HEK293 (cell line): ENCODE measurements around the gene CNNM1.

Source experiments
- BCL11A ChIP-seq: fragments of 450-650 bp; formaldehyde crosslinking; IDR thresholded peaks from 2 replicates; pipeline ENCODE4 v1.5.1; 2016; ENCODE audit warnings: low read depth, missing biosample characterization, missing genetic modification characterization
- GLI2 ChIP-seq: fragments of 450-650 bp; formaldehyde crosslinking; IDR thresholded peaks from 2 replicates; pipeline ENCODE4; 2017; ENCODE audit warnings: missing biosample characterization, missing genetic modification characterization, low read depth, borderline replicate concordance
- GLIS1 ChIP-seq: fragments of 450-650 bp; formaldehyde crosslinking; IDR thresholded peaks from 2 replicates; pipeline ENCODE4 v1.5.1; 2016; ENCODE audit warnings: missing biosample characterization, missing genetic modification characterization
- KLF1 ChIP-seq: fragments of 450-650 bp; formaldehyde crosslinking; IDR thresholded peaks from 2 replicates; pipeline ENCODE4 v1.5.1; 2016; ENCODE audit warnings: missing biosample characterization, missing genetic modification characterization
- KLF10 ChIP-seq: fragments of 450-650 bp; IDR thresholded peaks from 2 replicates; pipeline ENCODE4 v1.5.1; 2018; ENCODE audit warnings: missing biosample characterization, mild to moderate bottlenecking, missing genetic modification characterization
- KLF9 ChIP-seq: fragments of 450-650 bp; formaldehyde crosslinking; IDR thresholded peaks from 2 replicates; pipeline ENCODE4 v1.5.1; 2016; ENCODE audit warnings: missing biosample characterization, missing genetic modification characterization, low read depth
- SCRT2 ChIP-seq: fragments of 450-650 bp; formaldehyde crosslinking; IDR thresholded peaks from 2 replicates; pipeline ENCODE4 v1.5.1; 2016; ENCODE audit warnings: missing biosample characterization, missing genetic modification characterization
- YY1 ChIP-seq: fragments of 450-650 bp; formaldehyde crosslinking; IDR thresholded peaks from 2 replicates; pipeline ENCODE4 v1.5.1; 2018; ENCODE audit warnings: missing biosample characterization, missing genetic modification characterization
- ZBTB7A ChIP-seq: fragments of 450-650 bp; formaldehyde crosslinking; IDR thresholded peaks from 2 replicates; pipeline ENCODE4 v1.5.1; 2016; ENCODE audit warnings: low read depth, missing biosample characterization, missing genetic modification characterization
- ZNF10 ChIP-seq: fragments of 450-650 bp; formaldehyde crosslinking; IDR thresholded peaks from 2 replicates; pipeline ENCODE4 v1.5.1; 2017; ENCODE audit warnings: missing biosample characterization, missing genetic modification characterization
- ZNF133 ChIP-seq: fragments of 450-650 bp; formaldehyde crosslinking; IDR thresholded peaks from 2 replicates; pipeline ENCODE4 v1.5.1; 2016; ENCODE audit warnings: missing biosample characterization, missing genetic modification characterization
- ZNF184 ChIP-seq: fragments of 450-650 bp; IDR thresholded peaks from 2 replicates; pipeline ENCODE4 v1.5.1; 2018; ENCODE audit warnings: missing biosample characterization, mild to moderate bottlenecking, missing genetic modification characterization
- ZNF335 ChIP-seq: fragments of 450-650 bp; formaldehyde crosslinking; conservative IDR thresholded peaks from 2 replicates; pipeline ENCODE4 v1.5.1; 2016; ENCODE audit warnings: missing biosample characterization, missing genetic modification characterization
- ZNF394 ChIP-seq: fragments of 450-650 bp; formaldehyde crosslinking; IDR thresholded peaks from 2 replicates; pipeline ENCODE4 v1.5.1; 2016; ENCODE audit warnings: missing biosample characterization, missing genetic modification characterization, mild to moderate bottlenecking, moderate library complexity, borderline replicate concordance
- ZNF521 ChIP-seq: fragments of 450-650 bp; formaldehyde crosslinking; IDR thresholded peaks from 2 replicates; pipeline ENCODE4 v1.5.1; 2017; ENCODE audit warnings: missing biosample characterization, mild to moderate bottlenecking, missing genetic modification characterization
- ZNF561 ChIP-seq: fragments of 450-650 bp; IDR thresholded peaks from 2 replicates; pipeline ENCODE4 v1.5.1; 2018; ENCODE audit warnings: missing biosample characterization, missing genetic modification characterization, borderline replicate concordance
- ZNF596 ChIP-seq: fragments of 450-650 bp; IDR thresholded peaks from 2 replicates; pipeline ENCODE4 v1.5.0; 2018; ENCODE audit warnings: missing biosample characterization, mild to moderate bottlenecking, missing genetic modification characterization, moderate library complexity
- ZNF610 ChIP-seq: fragments of 450-650 bp; formaldehyde crosslinking; IDR thresholded peaks from 2 replicates; pipeline ENCODE4 v1.5.1; 2016; ENCODE audit warnings: missing biosample characterization, missing genetic modification characterization, borderline replicate concordance
- ZNF621 ChIP-seq: fragments of 450-650 bp; formaldehyde crosslinking; IDR thresholded peaks from 2 replicates; pipeline ENCODE4 v1.5.1; 2017; ENCODE audit warnings: missing biosample characterization, missing genetic modification characterization
- ZNF664 ChIP-seq: fragments of 450-650 bp; formaldehyde crosslinking; IDR thresholded peaks from 2 replicates; pipeline ENCODE4 v1.5.1; 2016; ENCODE audit warnings: missing biosample characterization, missing genetic modification characterization
- ZNF677 ChIP-seq: fragments of 450-650 bp; IDR thresholded peaks from 2 replicates; pipeline ENCODE4 v1.5.0; 2018; ENCODE audit warnings: missing biosample characterization, mild to moderate bottlenecking, missing genetic modification characterization, moderate library complexity
- ZNF837 ChIP-seq: fragments of 450-650 bp; formaldehyde crosslinking; IDR thresholded peaks from 2 replicates; pipeline ENCODE4 v1.5.1; 2016; ENCODE audit warnings: missing biosample characterization, missing genetic modification characterization
- TF ChIP-seq, protein P1 (sequence below): fragments of 450-650 bp; formaldehyde crosslinking; IDR thresholded peaks from 2 replicates; pipeline ENCODE4 v1.5.1; 2016; ENCODE audit warnings: missing biosample characterization, missing genetic modification characterization
- TF ChIP-seq, protein P2 (sequence below): fragments of 450-650 bp; formaldehyde crosslinking; IDR thresholded peaks from 2 replicates; pipeline ENCODE4 v1.5.1; 2016; ENCODE audit warnings: missing biosample characterization, missing genetic modification characterization
- TF ChIP-seq, protein P3 (sequence below): fragments of 450-650 bp; formaldehyde crosslinking; IDR thresholded peaks from 2 replicates; pipeline ENCODE4 v1.5.1; 2016; ENCODE audit warnings: missing biosample characterization, missing genetic modification characterization
- TF ChIP-seq, protein P4 (sequence below): fragments of 450-650 bp; formaldehyde crosslinking; IDR thresholded peaks from 2 replicates; pipeline ENCODE4 v1.5.1; 2017; ENCODE audit warnings: missing biosample characterization, missing genetic modification characterization
- TF ChIP-seq, protein P5 (sequence below): fragments of 450-650 bp; formaldehyde crosslinking; IDR thresholded peaks from 2 replicates; pipeline ENCODE4 v1.5.1; 2016; ENCODE audit warnings: missing biosample characterization, missing genetic modification characterization
- TF ChIP-seq, protein P6 (sequence below): fragments of 450-650 bp; formaldehyde crosslinking; IDR thresholded peaks from 2 replicates; pipeline ENCODE4 v1.5.1; 2016; ENCODE audit warnings: missing biosample characterization, missing genetic modification characterization

The CNNM1 gene

DNA sequence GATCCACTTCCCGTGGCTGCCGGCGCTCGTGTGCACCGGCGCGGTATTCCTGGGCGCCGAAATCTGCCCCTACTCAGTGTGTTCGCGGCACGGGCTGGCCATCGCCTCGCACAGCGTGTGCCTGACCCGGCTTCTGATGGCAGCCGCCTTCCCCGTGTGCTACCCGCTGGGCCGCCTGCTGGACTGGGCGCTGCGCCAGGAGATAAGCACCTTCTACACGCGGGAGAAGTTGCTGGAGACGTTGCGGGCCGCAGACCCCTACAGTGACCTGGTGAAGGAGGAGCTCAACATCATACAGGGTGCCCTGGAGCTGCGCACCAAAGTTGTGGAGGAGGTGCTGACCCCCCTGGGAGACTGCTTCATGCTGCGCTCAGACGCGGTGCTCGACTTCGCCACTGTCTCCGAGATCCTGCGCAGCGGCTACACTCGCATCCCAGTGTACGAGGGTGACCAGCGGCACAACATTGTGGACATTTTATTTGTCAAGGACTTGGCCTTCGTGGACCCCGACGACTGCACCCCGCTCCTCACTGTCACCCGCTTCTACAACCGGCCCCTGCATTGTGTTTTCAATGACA is 1.3 kb downstream of the CNNM1 start (continued):
- TF ChIP-seq, protein P1, sequence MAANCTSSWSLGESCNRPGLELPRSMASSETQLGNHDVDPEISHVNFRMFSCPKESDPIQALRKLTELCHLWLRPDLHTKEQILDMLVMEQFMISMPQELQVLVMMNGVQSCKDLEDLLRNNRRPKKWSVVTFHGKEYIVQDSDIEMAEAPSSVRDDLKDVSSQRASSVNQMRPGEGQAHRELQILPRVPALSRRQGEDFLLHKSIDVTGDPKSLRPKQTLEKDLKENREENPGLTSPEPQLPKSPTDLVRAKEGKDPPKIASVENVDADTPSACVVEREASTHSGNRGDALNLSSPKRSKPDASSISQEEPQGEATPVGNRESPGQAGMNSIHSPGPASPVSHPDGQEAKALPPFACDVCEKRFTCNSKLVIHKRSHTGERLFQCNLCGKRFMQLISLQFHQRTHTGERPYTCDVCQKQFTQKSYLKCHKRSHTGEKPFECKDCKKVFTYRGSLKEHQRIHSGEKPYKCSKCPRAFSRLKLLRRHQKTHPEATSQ (tag by site-specific recombination) = no peak
- TF ChIP-seq KLF9 (no peak), YY1 (tag by site-specific recombination) (peak; percentile 26; the same call in 1 of the 2 replicates), ZNF133 (tag by site-specific recombination) (no peak), SCRT2 (no peak), ZNF521 (tag by site-specific recombination) (no peak), BCL11A (tag by site-specific recombination) (no peak), KLF1 (no peak), GLI2 (tag by site-specific recombination) (no peak), KLF10 (tag by site-specific recombination) (no peak), ZNF664 (no peak), ZBTB7A (tag by site-specific recombination) (no peak), ZNF677 (tag by site-specific recombination) (no peak), ZNF10 (tag by site-specific recombination) (peak; percentile 77), GLIS1 (peak; percentile 44), ZNF837 (tag by site-specific recombination) (no peak), ZNF335 (tag by site-specific recombination) (peak; percentile 13), ZNF610 (tag by site-specific recombination) (no peak), ZNF596 (tag by site-specific recombination) (no peak), ZNF561 (no peak), ZNF184 (tag by site-specific recombination) (no peak), ZNF394 (tag by site-specific recombination) (no peak), ZNF621 (no peak)
- TF ChIP-seq, protein P2, sequence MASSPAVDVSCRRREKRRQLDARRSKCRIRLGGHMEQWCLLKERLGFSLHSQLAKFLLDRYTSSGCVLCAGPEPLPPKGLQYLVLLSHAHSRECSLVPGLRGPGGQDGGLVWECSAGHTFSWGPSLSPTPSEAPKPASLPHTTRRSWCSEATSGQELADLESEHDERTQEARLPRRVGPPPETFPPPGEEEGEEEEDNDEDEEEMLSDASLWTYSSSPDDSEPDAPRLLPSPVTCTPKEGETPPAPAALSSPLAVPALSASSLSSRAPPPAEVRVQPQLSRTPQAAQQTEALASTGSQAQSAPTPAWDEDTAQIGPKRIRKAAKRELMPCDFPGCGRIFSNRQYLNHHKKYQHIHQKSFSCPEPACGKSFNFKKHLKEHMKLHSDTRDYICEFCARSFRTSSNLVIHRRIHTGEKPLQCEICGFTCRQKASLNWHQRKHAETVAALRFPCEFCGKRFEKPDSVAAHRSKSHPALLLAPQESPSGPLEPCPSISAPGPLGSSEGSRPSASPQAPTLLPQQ (tag by site-specific recombination) = no peak
- TF ChIP-seq, protein P3, sequence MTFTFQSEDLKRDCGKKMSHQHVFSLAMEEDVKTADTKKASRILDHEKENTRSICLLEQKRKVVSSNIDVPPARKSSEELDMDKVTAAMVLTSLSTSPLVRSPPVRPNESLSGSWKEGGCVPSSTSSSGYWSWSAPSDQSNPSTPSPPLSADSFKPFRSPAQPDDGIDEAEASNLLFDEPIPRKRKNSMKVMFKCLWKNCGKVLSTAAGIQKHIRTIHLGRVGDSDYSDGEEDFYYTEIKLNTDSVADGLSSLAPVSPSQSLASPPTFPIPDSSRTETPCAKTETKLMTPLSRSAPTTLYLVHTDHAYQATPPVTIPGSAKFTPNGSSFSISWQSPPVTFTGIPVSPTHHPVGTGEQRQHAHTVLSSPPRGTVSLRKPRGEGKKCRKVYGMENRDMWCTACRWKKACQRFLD (tag by site-specific recombination) = no peak
- TF ChIP-seq, protein P4, sequence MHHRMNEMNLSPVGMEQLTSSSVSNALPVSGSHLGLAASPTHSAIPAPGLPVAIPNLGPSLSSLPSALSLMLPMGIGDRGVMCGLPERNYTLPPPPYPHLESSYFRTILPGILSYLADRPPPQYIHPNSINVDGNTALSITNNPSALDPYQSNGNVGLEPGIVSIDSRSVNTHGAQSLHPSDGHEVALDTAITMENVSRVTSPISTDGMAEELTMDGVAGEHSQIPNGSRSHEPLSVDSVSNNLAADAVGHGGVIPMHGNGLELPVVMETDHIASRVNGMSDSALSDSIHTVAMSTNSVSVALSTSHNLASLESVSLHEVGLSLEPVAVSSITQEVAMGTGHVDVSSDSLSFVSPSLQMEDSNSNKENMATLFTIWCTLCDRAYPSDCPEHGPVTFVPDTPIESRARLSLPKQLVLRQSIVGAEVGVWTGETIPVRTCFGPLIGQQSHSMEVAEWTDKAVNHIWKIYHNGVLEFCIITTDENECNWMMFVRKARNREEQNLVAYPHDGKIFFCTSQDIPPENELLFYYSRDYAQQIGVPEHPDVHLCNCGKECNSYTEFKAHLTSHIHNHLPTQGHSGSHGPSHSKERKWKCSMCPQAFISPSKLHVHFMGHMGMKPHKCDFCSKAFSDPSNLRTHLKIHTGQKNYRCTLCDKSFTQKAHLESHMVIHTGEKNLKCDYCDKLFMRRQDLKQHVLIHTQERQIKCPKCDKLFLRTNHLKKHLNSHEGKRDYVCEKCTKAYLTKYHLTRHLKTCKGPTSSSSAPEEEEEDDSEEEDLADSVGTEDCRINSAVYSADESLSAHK = peak; percentile 63
- TF ChIP-seq, protein P5, sequence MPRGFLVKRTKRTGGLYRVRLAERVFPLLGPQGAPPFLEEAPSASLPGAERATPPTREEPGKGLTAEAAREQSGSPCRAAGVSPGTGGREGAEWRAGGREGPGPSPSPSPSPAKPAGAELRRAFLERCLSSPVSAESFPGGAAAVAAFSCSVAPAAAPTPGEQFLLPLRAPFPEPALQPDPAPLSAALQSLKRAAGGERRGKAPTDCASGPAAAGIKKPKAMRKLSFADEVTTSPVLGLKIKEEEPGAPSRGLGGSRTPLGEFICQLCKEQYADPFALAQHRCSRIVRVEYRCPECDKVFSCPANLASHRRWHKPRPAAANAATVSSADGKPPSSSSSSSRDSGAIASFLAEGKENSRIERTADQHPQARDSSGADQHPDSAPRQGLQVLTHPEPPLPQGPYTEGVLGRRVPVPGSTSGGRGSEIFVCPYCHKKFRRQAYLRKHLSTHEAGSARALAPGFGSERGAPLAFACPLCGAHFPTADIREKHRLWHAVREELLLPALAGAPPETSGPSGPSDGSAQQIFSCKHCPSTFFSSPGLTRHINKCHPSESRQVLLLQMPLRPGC (tag by site-specific recombination) = no peak
- TF ChIP-seq, protein P6, sequence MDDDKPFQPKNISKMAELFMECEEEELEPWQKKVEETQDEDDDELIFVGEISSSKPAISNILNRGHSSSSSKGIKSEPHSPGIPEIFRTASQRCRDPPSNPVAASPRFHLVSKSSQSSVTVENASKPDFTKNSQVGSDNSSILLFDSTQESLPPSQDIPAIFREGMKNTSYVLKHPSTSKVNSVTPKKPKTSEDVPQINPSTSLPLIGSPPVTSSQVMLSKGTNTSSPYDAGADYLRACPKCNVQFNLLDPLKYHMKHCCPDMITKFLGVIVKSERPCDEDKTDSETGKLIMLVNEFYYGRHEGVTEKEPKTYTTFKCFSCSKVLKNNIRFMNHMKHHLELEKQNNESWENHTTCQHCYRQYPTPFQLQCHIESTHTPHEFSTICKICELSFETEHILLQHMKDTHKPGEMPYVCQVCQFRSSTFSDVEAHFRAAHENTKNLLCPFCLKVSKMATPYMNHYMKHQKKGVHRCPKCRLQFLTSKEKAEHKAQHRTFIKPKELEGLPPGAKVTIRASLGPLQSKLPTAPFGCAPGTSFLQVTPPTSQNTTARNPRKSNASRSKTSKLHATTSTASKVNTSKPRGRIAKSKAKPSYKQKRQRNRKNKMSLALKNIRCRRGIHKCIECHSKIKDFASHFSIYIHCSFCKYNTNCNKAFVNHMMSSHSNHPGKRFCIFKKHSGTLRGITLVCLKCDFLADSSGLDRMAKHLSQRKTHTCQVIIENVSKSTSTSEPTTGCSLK (tag by site-specific recombination) = no peak
